SIG-M5 (cell line): ENCODE data around the gene CNTN6.

ENCODE experiments used
- DNase-seq: peaks from one replicate; lab custom pipeline; 2025; lab: John Stamatoyannopoulos, UW

Gene CNTN6

GRCh38 chr3:1092771-1093170 lies at the start of gene CNTN6:
CNTN6 (plus strand) TSS chr3:1093024; CDS start chr3:1148009, 54,985 bp downstream.
- no peak for DNase-seq

- no peak for DNase-seq
These were observed 44.3 kb upstream of the CNTN6 start for GRCh38 chr3:1048558-1048957.

DNA sequence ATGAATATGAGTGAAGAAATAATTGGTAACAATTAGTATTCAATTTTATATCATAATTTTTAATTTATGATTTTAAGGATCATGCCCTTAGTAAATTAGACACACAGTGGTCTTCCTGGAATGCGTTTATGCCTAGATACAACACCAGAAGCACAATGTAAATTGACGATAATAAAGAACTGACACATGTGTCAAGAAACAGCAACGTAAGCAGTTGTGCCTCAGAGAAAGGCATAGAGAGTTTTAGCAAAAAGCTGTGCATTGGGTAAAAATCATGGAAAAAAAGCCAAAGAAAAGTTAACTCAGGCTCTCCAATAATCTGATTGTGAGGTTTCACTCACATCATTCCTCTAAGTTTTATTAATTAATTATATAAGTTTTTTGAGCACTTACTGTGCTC lies 37.0 kb upstream of the CNTN6 start:
- no peak for DNase-seq

GRCh38 chr3:1056744-1057143 lies 36.1 kb upstream of the CNTN6 start:
- DNase-seq: no peak

GRCh38 chr3:1057436-1057835 lies 35.4 kb upstream of the CNTN6 start:
- DNase-seq: no peak

DNA sequence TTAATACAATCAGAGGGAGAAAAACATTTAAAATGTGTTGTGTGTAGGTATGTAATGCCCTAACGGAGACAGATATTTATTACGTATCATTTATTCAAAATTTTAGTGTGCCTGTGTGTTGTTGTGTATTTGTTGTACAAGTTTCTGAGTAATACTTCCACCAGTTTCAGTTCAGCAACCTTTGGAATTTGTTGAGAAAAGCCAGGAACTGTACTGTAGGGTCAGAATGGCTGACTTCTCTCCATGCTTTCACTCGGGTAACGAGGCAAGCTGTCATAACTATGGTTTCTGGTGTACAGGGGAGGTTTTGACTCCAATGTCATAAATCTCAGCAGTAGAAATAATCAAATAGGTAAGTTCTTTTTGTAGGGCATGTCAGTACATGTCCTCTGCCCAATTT lies 23.8 kb upstream of the CNTN6 start:
- no peak for DNase-seq

GRCh38 chr3:1072041-1072440 lies 20.8 kb upstream of the CNTN6 start:
- DNase-seq: no peak

DNA sequence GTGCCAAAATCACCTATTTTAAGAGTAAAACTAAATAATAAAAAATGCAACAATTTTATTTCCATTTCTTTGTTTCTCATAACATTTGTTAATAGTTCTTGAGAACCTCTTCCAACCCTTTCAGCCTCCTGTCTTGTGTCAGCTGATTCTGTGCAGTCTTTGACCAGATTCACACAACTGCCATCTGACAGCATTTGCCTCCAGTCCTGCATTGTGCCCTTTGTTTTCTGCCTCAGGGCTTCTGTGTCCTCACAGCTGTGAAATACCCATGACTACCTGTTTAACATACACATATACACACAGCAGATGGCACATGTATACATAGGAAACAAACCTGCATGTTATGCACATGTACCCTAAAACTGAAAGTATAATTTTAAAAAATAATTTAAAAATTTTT lies 13.2 kb upstream of the CNTN6 start:
- DNase-seq: no peak

DNA sequence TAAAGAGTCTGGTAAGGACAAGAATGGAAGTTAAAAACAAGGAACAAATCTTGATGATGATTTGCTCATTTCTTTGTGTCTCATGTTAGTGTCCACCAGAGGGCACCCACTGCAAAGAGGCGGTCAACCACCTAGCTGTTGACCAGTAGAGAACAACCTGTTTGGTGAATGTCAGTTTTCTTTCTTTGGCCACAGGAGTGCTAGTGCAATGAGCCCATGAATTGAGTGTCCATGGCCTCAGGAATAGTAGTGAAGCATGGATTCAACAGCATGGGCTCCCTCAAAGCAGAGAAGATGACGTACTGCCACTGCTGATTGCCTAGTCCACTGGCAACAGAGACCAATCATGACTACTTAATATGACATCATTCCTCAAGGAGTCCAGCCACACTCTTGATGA lies 10.7 kb upstream of the CNTN6 start:
- DNase-seq: no peak

- DNase-seq: no peak
These were observed 5.7 kb upstream of the CNTN6 start for GRCh38 chr3:1087066-1087560.

DNA sequence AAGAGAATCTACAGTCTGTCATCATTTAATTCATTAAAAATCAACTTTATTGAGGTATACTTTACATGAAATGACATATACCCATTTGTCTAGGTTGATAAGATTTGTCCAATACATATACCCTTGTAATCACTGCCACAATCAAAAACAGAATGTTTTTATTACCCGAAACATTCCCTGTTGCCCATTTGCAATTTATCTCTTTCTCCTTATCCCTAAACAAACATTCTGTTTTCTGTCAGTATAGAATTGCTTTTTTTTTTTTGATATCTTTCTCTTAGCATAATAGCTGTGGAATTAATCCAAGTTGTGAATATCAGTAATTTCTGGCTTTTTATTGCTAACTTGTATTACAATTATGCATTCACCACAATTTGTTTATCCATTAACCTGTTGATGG lies 4.3 kb upstream of the CNTN6 start:
- DNase-seq: no peak

- no peak for DNase-seq
These were observed 1.5 kb upstream of the CNTN6 start for GRCh38 chr3:1091286-1091685.

GRCh38 chr3:1092061-1092460 lies 763 bp upstream of the CNTN6 start:
- no peak for DNase-seq

- DNase-seq: no peak
These were observed 393 bp downstream of the CNTN6 start for GRCh38 chr3:1093217-1093616.

GRCh38 chr3:1103525-1103924 lies 10.7 kb downstream of the CNTN6 start:
- DNase-seq: no peak

GRCh38 chr3:1117843-1118473 lies 25.1 kb downstream of the CNTN6 start:
- DNase-seq: no peak

DNA sequence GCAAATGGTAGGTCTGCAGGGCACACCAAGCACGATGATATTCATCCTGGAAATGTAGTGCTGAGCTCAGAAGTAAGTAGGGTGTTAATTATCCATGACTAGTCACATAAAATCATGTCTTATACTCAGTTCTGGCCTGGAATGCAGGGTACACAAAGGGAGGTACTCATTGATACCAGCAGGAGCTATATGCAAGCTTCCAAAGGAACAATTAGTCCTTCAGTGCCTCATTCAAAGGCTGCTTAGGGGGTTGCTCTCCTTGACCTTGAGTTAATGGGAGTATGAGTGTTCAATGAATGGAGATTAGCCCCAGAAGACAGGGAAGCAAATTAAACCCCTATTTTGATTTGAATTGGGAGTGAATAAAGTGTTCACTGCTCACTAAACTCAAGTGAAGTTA lies 38.3 kb downstream of the CNTN6 start:
- no peak for DNase-seq

- no peak for DNase-seq
These were observed 42.4 kb downstream of the CNTN6 start for GRCh38 chr3:1135194-1135593.

DNA sequence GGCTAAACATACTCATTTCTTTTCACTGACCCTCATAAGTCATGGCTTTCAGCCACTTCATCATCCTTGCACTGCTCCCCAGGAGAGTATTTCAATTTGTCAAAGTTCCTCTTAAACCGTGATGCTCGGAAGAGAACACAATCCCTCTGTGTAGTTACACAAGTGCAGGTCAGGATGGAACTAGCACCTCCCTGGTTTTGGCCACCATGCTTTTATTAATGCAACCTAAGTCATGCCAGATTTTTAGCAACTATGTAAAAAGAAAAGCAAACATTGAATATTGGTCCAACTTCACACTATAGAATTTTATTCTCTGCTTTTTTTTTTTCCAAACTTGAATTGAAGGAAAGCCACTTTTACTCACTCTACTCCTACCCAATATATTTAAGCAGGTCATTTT lies 45.2 kb downstream of the CNTN6 start:
- no peak for DNase-seq

GRCh38 chr3:1139071-1139470 lies 46.2 kb downstream of the CNTN6 start:
- DNase-seq: no peak

- DNase-seq: no peak
These were observed 54.5 kb downstream of the CNTN6 start for GRCh38 chr3:1147326-1147725.

DNA sequence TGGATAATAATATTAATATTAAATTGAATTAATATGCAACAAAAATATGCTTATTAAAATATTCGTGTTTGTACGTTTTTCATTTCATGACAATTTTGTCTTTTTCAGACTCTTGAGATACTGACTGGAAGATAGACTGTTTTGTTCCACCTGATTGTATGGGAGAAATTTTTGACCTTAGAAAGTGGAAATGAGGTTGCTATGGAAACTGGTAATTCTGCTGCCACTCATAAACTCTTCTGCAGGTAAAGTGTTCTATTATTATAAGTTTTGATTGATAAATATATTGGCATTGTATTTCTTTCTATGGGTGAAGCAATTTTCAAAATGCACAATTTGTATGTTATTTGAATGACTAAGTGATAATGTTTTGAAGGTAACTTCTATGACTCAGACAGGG lies 55.0 kb downstream of the CNTN6 start:
- DNase-seq: no peak

DNA sequence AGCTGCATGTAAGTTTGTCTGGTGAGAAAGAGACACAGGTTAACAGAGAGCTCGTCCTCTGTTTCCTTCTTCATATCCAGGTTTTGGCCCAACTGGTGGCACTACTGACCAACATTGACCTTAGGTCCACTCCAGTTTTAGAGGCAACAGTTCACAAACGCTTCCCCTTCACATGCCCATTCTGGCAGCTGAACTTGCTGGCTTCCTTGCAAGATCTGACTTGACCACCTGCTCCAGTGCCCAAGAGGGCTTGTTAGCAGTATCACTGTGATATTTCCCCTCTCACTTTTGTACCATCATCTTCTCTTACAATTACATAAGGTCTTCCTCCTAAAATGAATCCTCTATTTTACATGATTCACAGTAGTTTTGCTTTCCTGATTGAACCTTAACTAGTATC lies 71.3 kb downstream of the CNTN6 start:
- DNase-seq: no peak

- no peak for DNase-seq
These were observed 78.5 kb downstream of the CNTN6 start for GRCh38 chr3:1171320-1171719.

- no peak for DNase-seq
These were observed 79.8 kb downstream of the CNTN6 start for GRCh38 chr3:1172644-1173043.
